ENCODE data around the gene ITIH3. TPM values are rescaled to one million over a fixed set of nuclear protein-coding genes. Genes with fewer than 3 reads are reported as not detected.

ITIH3 gene
- polyA plus RNA-seq, 1 of the 3 experiments (the other 2 are of a cell fraction): 4.3 TPM

DNA sequence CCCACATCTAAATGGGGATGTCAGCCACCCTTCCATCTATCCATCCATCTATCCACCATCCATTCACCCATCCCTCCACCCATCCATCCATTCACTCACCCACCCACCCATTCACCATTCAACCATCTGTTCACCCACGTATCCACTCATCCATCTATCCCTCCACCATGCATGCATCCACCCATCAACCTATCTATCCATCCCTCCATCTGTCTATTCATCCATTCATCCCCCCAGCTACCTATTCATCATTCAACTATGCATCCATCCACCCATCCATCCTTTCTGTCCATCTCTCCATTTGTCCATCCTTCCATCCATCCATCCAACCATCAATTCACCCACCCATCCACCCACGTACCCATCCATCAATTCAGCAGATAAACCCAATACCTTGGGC, 14.6 kb downstream of the ITIH3 start (continued):
- TF ChIP-seq RAD21 (IDR thresholded peaks at IDR 0.05; ENCODE audit: low read length): no peak
- no peak for TF ChIP-seq MXI1 (IDR thresholded peaks at IDR 0.05; ENCODE audit: low read depth, low read length)
- TF ChIP-seq, protein P1, sequence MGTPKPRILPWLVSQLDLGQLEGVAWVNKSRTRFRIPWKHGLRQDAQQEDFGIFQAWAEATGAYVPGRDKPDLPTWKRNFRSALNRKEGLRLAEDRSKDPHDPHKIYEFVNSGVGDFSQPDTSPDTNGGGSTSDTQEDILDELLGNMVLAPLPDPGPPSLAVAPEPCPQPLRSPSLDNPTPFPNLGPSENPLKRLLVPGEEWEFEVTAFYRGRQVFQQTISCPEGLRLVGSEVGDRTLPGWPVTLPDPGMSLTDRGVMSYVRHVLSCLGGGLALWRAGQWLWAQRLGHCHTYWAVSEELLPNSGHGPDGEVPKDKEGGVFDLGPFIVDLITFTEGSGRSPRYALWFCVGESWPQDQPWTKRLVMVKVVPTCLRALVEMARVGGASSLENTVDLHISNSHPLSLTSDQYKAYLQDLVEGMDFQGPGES (IDR thresholded peaks at IDR 0.05; ENCODE audit: low read depth, low read length): no peak
- no peak for TF ChIP-seq FOXJ3 (CRISPR knock-in tag; IDR thresholded peaks at IDR 0.05)
- no peak for TF ChIP-seq SMC3 (IDR thresholded peaks at IDR 0.05; ENCODE audit: low read depth, low read length)

DNA sequence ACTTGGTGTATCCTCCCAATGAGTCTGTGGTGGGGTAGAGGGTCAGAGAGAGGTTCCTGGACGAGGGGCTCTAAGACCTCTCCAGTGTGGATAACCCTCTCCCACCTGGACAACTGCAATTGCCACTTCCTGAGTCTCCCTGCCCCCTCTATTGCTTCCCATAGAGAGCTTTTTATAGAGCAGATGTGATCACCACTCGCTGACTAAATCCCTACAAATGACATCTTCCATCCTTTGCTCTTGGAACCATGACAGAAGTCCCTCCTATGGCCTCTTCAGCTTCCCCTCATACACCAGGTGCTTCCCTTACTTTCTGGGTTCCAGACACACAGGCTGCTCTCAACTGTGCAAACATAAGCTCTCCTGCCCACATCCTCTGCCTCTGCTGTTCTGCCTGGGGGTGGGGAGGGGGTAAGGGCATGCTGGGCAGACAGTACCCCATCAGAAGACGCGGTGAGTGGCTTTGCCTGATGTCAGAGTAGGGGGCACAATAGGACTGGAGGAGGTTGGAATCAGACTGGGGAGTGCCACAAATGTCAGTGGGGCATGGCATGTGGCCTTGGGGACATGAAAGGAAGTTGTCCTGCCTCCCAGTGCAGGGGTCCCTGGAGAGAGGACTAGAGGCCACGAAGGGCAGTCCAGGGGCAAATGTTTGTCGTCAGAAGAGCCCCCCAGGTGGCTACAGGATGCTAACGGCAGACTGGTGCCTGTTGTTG, 15.2 kb downstream of the ITIH3 start:
- WGBS (ENCODE audit: low lambda C conversion rate): 42% methylated on average over 4 of the region's 7 CpGs
- no peaks in the 10 kb centered on the region for H3K36me3 ChIP-seq (replicated peaks in 1 of 2; ENCODE audit: control insufficient read depth in 1 of 2, insufficient read depth in 2 of 2, low read length in 1 of 2)
- H3K79me2 ChIP-seq (ENCODE audit: insufficient read depth): no peaks in the 10 kb centered on the region
- no peaks in the 10 kb centered on the region for H4K20me1 ChIP-seq (ENCODE audit: insufficient read depth)
- no peaks in the 10 kb centered on the region; a peak in 1 of 4 replicates for H3K4me1 ChIP-seq (ENCODE audit: control insufficient read depth in 1 of 2, insufficient read depth in 2 of 2, low read depth in 1 of 2, low read length in 1 of 2)
- POLR2A ChIA-PET: no interaction called here
- H3K9ac ChIP-seq: no peak overlapping the region
- CTCF ChIA-PET: interaction anchor here (1.5 to 1.6 kb wide), 2 partner anchors 11 to 19 kb away, joined by 3 to 6 read pairs; no protein-coding TSS in a partner anchor
- H3K27ac ChIP-seq (ENCODE audit: low read depth in 2 of 2, low read length in 1 of 2): no peak overlapping the region
- no peak overlapping the region for H3K4me3 ChIP-seq (ENCODE audit: low read depth in 2 of 2, low read length in 1 of 2)
- no peak overlapping the region for H3K4me2 ChIP-seq
- H2AFZ ChIP-seq (ENCODE audit: low read depth): no peak overlapping the region
- DNase-seq: no peak
- H3K9me3 ChIP-seq: no peaks in the 10 kb centered on the region
- H3F3A ChIP-seq (replicated peaks; ENCODE audit: insufficient read depth): no peaks in the 10 kb centered on the region
- no peaks in the 10 kb centered on the region for H3K9me2 ChIP-seq
- no peaks in the 10 kb centered on the region for H3K27me3 ChIP-seq (ENCODE audit: insufficient read depth)
- no peak for TF ChIP-seq CTCF (IDR thresholded peaks at IDR 0.05)
- TF ChIP-seq, protein P2, sequence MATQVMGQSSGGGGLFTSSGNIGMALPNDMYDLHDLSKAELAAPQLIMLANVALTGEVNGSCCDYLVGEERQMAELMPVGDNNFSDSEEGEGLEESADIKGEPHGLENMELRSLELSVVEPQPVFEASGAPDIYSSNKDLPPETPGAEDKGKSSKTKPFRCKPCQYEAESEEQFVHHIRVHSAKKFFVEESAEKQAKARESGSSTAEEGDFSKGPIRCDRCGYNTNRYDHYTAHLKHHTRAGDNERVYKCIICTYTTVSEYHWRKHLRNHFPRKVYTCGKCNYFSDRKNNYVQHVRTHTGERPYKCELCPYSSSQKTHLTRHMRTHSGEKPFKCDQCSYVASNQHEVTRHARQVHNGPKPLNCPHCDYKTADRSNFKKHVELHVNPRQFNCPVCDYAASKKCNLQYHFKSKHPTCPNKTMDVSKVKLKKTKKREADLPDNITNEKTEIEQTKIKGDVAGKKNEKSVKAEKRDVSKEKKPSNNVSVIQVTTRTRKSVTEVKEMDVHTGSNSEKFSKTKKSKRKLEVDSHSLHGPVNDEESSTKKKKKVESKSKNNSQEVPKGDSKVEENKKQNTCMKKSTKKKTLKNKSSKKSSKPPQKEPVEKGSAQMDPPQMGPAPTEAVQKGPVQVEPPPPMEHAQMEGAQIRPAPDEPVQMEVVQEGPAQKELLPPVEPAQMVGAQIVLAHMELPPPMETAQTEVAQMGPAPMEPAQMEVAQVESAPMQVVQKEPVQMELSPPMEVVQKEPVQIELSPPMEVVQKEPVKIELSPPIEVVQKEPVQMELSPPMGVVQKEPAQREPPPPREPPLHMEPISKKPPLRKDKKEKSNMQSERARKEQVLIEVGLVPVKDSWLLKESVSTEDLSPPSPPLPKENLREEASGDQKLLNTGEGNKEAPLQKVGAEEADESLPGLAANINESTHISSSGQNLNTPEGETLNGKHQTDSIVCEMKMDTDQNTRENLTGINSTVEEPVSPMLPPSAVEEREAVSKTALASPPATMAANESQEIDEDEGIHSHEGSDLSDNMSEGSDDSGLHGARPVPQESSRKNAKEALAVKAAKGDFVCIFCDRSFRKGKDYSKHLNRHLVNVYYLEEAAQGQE (IDR thresholded peaks at IDR 0.05; ENCODE audit: low read depth, low read length): no peak
- TF ChIP-seq RFX5 (IDR thresholded peaks at IDR 0.05; ENCODE audit: low read length): no peak
- TF ChIP-seq FOXJ3 (CRISPR knock-in tag; IDR thresholded peaks at IDR 0.05): no peak
- TF ChIP-seq GATA2 (CRISPR knock-in tag; IDR thresholded peaks at IDR 0.05): no peak
- TF ChIP-seq JUND (IDR thresholded peaks at IDR 0.05): no peak
- TF ChIP-seq EZH2phosphoT487 (IDR thresholded peaks at IDR 0.05; ENCODE audit: borderline replicate concordance, low read depth): no peak
- TF ChIP-seq GABPA (IDR thresholded peaks at IDR 0.05; ENCODE audit: low read depth): no peak
- no peak for TF ChIP-seq RXRA (IDR thresholded peaks at IDR 0.05; ENCODE audit: borderline replicate concordance, low read depth)
- TF ChIP-seq, protein P3, sequence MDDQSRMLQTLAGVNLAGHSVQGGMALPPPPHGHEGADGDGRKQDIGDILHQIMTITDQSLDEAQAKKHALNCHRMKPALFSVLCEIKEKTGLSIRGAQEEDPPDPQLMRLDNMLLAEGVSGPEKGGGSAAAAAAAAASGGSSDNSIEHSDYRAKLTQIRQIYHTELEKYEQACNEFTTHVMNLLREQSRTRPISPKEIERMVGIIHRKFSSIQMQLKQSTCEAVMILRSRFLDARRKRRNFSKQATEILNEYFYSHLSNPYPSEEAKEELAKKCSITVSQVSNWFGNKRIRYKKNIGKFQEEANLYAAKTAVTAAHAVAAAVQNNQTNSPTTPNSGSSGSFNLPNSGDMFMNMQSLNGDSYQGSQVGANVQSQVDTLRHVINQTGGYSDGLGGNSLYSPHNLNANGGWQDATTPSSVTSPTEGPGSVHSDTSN (IDR thresholded peaks at IDR 0.05): no peak
- TF ChIP-seq TCF12 (IDR thresholded peaks at IDR 0.05): no peak
- no peak for TF ChIP-seq ZBTB33 (IDR thresholded peaks at IDR 0.05; ENCODE audit: borderline replicate concordance, low read depth)
- TF ChIP-seq CHD2 (IDR thresholded peaks at IDR 0.05; ENCODE audit: low read length, partially characterized antibody): no peak
- no peak for TF ChIP-seq POLR2AphosphoS5 (IDR thresholded peaks at IDR 0.05; ENCODE audit: low read depth, low read length)
- TF ChIP-seq, protein P4, sequence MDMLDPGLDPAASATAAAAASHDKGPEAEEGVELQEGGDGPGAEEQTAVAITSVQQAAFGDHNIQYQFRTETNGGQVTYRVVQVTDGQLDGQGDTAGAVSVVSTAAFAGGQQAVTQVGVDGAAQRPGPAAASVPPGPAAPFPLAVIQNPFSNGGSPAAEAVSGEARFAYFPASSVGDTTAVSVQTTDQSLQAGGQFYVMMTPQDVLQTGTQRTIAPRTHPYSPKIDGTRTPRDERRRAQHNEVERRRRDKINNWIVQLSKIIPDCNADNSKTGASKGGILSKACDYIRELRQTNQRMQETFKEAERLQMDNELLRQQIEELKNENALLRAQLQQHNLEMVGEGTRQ (IDR thresholded peaks at IDR 0.05; ENCODE audit: borderline replicate concordance, low read depth, low read length): no peak
- TF ChIP-seq NRF1 (IDR thresholded peaks at IDR 0.05; ENCODE audit: low read depth, low read length): no peak
- TF ChIP-seq TEAD4 (IDR thresholded peaks at IDR 0.05; ENCODE audit: borderline replicate concordance, insufficient read depth): no peak
